Astrocyte of the spinal cord (primary cell): Measurements from ENCODE around the gene CNOT6.

Source experiments
- DNase-seq: peaks from one replicate; pipeline ENCODE4 v3.0.0; 2011; ENCODE audit warnings: low read depth, low spot score
- H3K4me3 ChIP-seq: 2 replicates; pipeline ENCODE4 v1.5.1; 2011; ENCODE audit warnings: low read depth, mild to moderate bottlenecking, low read length, moderate library complexity
- in situ Hi-C: cut with HindIII; loops from 2 replicates; pipeline ENCODE4 v1.10.0; 2017; ENCODE audit warnings: low sequenced_read_pairs
- TF ChIP-seq, protein P1 (sequence below): IDR thresholded peaks from 2 replicates; pipeline ENCODE4 v1.5.1; 2012; ENCODE audit warnings: low read depth, mild to moderate bottlenecking, low read length, inconsistent platforms

Gene CNOT6

DNA sequence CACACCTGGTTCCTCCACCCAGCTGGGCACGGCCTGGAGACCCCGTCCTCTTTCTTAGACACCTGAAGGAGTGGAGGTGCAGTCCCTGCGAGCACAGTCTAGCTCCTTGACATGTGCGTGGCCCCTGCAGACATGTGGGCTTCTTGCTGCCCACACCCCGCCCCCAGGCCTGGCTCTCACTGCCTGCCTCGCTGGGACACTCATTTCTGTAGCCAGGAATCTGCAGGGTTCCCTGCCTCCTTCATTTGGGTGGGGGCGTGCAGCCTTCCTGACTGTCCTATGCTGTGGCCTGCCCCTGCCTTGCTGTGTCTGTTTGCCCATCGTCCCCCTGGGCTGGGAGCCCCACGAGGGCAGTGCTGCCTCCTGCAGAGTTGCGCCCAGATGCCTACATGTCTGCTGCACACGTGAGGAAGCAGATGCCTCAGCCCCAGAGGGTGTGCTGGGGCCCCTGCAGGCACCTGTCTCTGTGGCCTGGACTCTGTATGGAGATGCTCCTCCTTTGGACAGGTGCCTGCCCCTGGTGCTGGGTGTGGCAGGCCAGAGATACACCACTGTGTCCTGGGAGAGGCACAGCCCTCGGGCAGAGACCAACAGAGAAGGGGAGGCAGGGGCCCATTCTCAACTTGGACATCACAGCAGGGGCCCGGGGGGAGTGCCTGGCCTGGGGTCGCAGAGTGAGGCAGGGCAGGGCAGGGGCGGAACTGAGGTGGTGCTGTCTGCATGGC is 132.6 kb downstream of the CNOT6 start:
- DNase-seq = no peak
- TF ChIP-seq, protein P1, sequence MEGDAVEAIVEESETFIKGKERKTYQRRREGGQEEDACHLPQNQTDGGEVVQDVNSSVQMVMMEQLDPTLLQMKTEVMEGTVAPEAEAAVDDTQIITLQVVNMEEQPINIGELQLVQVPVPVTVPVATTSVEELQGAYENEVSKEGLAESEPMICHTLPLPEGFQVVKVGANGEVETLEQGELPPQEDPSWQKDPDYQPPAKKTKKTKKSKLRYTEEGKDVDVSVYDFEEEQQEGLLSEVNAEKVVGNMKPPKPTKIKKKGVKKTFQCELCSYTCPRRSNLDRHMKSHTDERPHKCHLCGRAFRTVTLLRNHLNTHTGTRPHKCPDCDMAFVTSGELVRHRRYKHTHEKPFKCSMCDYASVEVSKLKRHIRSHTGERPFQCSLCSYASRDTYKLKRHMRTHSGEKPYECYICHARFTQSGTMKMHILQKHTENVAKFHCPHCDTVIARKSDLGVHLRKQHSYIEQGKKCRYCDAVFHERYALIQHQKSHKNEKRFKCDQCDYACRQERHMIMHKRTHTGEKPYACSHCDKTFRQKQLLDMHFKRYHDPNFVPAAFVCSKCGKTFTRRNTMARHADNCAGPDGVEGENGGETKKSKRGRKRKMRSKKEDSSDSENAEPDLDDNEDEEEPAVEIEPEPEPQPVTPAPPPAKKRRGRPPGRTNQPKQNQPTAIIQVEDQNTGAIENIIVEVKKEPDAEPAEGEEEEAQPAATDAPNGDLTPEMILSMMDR = no peak
- no peak overlapping the region for H3K4me3 ChIP-seq
- in situ Hi-C loops = no loop called here

- TF ChIP-seq, protein P1 = no peak
- no peak for DNase-seq
- in situ Hi-C loops = no loop called here
- H3K4me3 ChIP-seq = no peak overlapping the region
Measured at GRCh38 chr5:180627386-180628120, 133.4 kb downstream of the CNOT6 start.
